Jurkat, Clone E6-1 (cell line): Measurements from ENCODE around the gene MED10.
A peak's percentile ranks its signal among the peaks of the same experiment; 100 is the strongest.
"Not testable (repeated sequence)": the region's sequence is repeated elsewhere in the genome, so short reads cannot be mapped to it uniquely, and the experiment has no call there.

Source experiments
- DNase-seq: peaks from one replicate; pipeline ENCODE4 v3.0.0-alpha.2; 2011; ENCODE audit warnings: low read depth, low spot score
- H3K4me3 ChIP-seq: 2 replicates; pipeline ENCODE4 v1.5.1; 2011; ENCODE audit warnings: mild to moderate bottlenecking, low read length, control low read depth, moderate library complexity

Gene MED10

DNA sequence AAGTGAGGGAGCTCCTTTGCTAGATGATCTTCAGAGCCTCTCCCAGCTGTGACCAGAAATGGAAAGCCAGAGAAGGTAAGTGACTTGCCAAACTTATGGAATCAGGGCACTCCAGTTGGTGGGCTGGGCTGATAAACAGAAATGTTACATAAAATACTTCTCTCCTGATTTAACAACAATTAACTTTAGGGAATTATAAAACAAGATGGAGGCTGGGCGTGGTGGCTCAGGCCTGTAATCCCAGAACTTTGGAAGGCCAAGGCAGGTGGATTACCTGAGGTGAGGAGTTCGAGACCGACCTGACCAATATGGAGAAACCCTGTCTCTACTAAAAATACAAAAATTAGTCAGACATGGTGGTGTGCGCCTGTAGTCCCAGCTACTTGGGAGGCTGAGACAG lies 899 bp upstream of the MED10 start:
- H3K4me3 ChIP-seq, result peak overlapping the region; percentile 91
- no peak for DNase-seq

DNA sequence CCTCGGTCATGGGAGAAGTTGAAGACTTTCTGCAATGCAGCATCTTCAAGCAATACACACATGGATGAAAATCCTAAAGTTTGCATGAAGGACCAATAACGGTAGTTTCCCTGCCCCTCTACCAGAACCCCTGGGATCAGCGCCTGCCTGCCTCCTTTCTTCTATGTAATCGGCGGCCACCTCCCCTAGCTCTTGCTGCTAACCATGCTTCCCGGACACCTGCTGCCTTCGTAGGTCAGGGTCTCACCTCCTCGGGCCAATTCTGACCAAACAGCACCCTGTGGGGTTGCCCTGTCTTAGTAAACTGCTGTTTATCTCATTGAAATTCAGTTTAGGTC lies 388 bp upstream of the MED10 start:
- no peak for DNase-seq
- H3K4me3 ChIP-seq, result peak overlapping the region; percentile 91

GRCh38 chr5:6377582-6377904 lies 804 bp downstream of the MED10 start:
- DNase-seq, result no peak
- H3K4me3 ChIP-seq, result peak overlapping the region; percentile 91

DNA sequence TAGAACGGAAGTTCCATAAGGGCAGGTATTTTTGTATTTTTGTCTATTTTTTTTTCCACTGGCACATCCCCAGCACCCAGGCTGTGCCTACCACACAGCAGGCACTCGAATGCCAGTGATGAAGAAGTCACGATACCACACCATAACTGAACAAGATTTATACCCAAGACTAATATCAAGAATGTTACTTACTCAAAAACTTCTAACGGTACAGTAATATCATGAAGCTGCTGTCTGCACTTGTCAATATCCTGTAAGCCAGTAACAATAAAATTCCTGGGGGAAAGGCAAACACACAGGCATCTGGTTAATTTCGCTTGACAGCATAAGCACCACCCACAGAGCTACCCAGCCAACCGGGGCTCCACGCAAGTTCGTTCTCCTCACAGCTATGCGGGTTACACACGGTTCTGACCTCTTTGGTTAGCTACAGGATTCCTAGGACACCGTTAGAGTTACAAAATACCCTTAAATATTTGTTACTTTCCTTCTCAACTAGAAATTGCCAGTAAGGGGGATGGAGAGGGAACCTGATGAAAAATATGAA lies 1.3 kb downstream of the MED10 start:
- H3K4me3 ChIP-seq, result peak overlapping the region; percentile 91
- no peak for DNase-seq

GRCh38 chr5:6373081-6373846 lies 5.1 kb downstream of the MED10 start:
- H3K4me3 ChIP-seq, result no peak overlapping the region
- DNase-seq, result no peak

DNA sequence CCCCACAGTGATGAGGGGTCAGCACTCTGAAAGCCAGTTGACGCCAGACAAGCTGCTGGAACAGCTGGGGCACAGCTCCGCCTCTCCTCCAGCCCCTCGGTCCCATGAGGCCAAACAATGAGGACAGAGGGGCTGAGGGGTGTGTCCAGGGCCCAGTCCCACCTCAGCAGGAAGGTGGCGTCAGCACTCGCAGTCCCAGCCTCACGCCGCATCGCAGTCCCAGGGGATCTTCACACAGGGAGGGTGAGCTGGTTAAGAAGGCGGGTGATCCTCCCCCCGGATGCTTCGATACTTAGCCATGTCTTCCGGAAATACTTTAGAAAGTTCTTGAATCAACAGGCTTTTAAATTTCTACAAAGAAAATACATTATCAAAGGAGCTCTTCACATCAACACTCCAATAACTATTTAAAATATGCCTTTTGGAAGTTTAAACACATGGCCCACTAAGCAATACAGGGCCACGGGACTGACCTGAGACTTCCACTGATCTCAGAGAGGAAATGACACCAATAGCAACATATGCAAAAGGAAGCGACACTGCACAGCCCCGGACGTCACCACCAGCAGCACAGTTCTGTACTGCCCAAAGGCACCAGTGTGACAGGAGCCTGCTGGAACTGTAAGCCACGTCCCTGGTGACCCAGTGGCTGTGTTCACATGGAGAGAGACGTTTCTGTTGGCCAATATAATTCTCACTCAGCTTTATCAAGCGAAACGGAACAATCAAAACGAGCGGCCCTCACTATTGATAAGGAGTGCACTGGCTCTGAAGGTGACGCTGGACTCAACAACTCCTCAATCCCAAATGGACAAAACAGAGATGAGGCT lies 5.9 kb downstream of the MED10 start:
- no peak for DNase-seq
- no peak overlapping the region for H3K4me3 ChIP-seq

GRCh38 chr5:6371079-6371810 lies 7.1 kb downstream of the MED10 start:
- no peak for DNase-seq
- H3K4me3 ChIP-seq, result no peak overlapping the region

DNA sequence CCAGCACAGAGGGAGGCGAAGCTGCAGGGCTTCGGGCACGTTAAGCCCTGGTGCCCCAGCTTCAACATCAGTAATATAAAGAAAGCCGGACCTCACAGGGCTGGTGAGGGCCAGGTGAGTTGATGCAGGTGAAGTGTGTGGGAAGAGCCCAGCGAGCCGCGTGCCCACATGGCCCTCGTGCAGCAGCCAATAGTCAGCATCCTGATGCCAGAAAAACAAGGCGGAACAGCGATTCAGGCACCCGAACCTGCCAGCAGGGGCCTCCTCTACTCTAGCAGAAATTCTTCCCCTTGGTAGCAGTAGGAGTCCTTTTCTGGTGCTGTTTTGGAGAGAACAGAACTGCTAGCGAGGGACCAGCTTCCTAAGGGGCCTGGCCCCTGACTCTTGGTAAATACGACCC lies 7.8 kb downstream of the MED10 start:
- no peak for DNase-seq
- H3K4me3 ChIP-seq, result no peak overlapping the region

- no peak for DNase-seq
- H3K4me3 ChIP-seq, result no peak overlapping the region
Observed at GRCh38 chr5:6365977-6366590, 12.3 kb downstream of the MED10 start.

- DNase-seq, result no peak
- H3K4me3 ChIP-seq, result no peak overlapping the region
Observed at GRCh38 chr5:6365142-6365976, 13.0 kb downstream of the MED10 start.

DNA sequence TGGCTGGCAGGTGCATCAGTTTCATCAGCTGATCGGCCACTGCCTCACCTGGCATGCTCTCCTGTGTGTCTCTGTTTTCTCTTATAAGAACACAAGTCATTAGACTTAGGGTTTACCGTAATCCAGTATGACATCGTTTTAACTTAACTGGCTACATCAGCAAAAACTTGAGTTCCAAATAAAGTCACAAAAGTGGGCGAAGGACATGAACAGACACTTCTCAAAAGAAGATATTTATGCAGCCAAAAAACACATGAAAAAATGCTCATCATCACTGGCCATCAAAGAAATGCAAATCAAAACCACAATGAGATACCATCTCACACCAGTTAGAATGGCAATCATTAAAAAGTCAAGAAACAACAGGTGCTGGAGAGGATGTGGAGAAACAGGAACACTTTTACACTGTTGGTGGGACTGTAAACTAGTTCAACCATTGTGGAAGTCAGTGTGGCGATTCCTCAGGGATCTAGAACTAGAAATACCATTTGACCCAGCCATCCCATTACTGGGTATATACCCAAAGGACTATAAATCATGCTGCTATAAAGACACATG lies 14.8 kb downstream of the MED10 start:
- H3K4me3 ChIP-seq, DNase-seq: not testable (repeated sequence)

- DNase-seq, result no peak
- no peak overlapping the region for H3K4me3 ChIP-seq
Observed at GRCh38 chr5:6362846-6363245, 15.5 kb downstream of the MED10 start.

- no peak for DNase-seq
- no peak overlapping the region for H3K4me3 ChIP-seq
Observed at GRCh38 chr5:6361101-6361500, 17.2 kb downstream of the MED10 start.

DNA sequence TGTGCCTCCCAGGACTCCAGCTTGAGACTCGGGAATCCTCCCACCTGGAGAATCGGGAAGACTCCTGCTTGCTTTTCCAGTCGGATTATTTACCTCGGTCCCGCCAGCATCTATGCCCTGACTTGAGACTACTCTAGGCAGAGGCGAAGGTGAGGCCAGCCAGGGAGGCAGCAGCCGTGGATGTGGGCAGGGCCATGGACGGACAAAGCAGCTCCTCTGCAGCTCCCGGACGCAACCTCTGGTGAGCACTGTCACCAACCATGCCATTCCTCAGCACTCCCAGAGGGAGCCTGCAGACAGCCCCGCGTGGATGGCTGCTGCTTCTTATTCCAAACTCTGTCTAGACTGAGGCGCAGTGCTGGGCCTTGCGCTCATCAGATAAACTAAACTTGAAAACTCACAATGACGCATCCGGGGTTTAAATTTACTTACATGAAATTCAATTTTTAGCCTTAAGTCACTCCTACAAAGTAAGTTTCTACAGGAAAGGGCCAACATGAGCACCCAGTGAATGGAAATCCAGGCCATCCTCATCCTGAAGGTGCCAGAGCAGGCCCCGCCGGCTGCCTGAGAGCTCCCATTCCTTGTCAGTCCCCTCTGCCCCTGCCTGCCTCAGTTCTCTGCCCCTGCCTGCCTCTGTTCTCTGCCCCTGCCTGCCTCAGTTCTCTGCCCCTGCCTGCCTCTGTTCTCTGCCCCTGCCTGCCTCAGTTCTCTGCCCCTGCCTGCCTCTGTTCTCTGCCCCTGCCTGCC lies 17.8 kb downstream of the MED10 start:
- peak overlapping the region; percentile 36 for H3K4me3 ChIP-seq
- DNase-seq, result no peak

- peak; percentile 76 for DNase-seq
- H3K4me3 ChIP-seq, result peak overlapping the region; percentile 36
Observed at GRCh38 chr5:6359555-6360322, 18.6 kb downstream of the MED10 start.

DNA sequence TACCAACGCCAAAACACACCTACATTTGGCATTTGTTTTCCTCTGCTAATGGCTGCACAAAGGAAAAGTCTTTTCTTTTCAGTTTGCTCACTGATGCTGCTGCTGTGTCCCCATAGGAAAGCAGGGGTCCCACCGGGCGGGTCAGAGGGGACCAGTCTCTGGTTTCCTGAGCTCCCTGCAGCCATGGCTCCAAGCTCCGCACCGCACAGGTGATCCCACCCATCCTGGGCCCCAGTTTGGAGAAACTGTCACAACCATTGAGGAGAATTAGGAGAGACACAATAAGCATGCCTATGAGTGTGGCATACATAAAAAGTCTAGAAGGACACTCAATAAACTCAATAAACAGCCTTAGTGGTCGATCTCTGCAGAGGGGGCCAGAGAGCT lies 19.9 kb downstream of the MED10 start:
- no peak for DNase-seq
- no peak overlapping the region for H3K4me3 ChIP-seq

GRCh38 chr5:6357817-6358433 lies 20.4 kb downstream of the MED10 start:
- not testable (repeated sequence) for DNase-seq, H3K4me3 ChIP-seq
